SK-N-SH (cell line): ENCODE measurements around the gene ALDH9A1. TPM values are rescaled to one million over a fixed set of nuclear protein-coding genes. Genes with fewer than 3 reads are reported as not detected.

ENCODE experiments used
- CTCF ChIA-PET: fragments of 300-600, 350-600 bp; formaldehyde crosslinking; extraction: SDS; loops from one replicate; lab custom pipeline; 2021; lab: Yijun Ruan, JAX
- POLR2A ChIA-PET: fragments of 350-600 bp; sonication (Branson Sonifier 250); formaldehyde crosslinking; extraction: SDS; loops from one replicate; lab custom pipeline; 2020; ENCODE audit warnings: antibody characterized with exemption, inconsistent platforms; lab: Yijun Ruan, JAX
- DNase-seq: peaks from one replicate; pipeline ENCODE4 v3.0.0; 2012
- H2AFZ ChIP-seq: fragments of 200-600 bp; sonication (generic); 2 replicates; pipeline ENCODE4 v1.8.1; 2016; ENCODE audit warnings: antibody characterized with exemption, mild to moderate bottlenecking, low read depth
- H3F3A ChIP-seq: fragments of 200-600 bp; sonication (generic); replicated peaks from 2 replicates; pipeline ENCODE3; 2016; ENCODE audit warnings: antibody characterized with exemption, mild to moderate bottlenecking; ENCODE audit not compliant: insufficient read depth
- H3K27ac ChIP-seq, 2 experiments: fragments of 200-500 bp in 1 of 2; fragments of 200-600 bp in 1 of 2; sonication (Bioruptor generic) in 1 of 2; sonication (generic), shearing (Covaris generic) in 1 of 2; 2 replicates each; pipeline versions ENCODE4 v1.5.1 to v1.6.1; 2014 to 2016; ENCODE audit warnings: low read depth in 2 of 2, inconsistent platforms in 1 of 2, low read length in 1 of 2, mild to moderate bottlenecking in 1 of 2, mixed read lengths in 1 of 2
- H3K27me3 ChIP-seq: fragments of 200-600 bp; sonication (generic), shearing (Covaris generic); 2 replicates; pipeline ENCODE4 v1.6.1; 2016; ENCODE audit warnings: mixed run types; ENCODE audit not compliant: insufficient read depth
- H3K36me3 ChIP-seq, 2 experiments: fragments of 200-500 bp in 1 of 2; fragments of 200-600 bp in 1 of 2; sonication (Bioruptor generic) in 1 of 2; sonication (generic) in 1 of 2; replicated peaks in 1 of 2; 2 replicates each; pipeline versions ENCODE3 to v1.5.1; 2014 to 2016; ENCODE audit warnings: low read length in 1 of 2, mild to moderate bottlenecking in 1 of 2; ENCODE audit not compliant: insufficient read depth in 2 of 2, control insufficient read depth in 1 of 2
- H3K4me1 ChIP-seq, 2 experiments: fragments of 200-500 bp in 1 of 2; fragments of 200-600 bp in 1 of 2; sonication (Bioruptor generic) in 1 of 2; sonication (generic), shearing (Covaris generic) in 1 of 2; 2 replicates each; pipeline versions ENCODE4 v1.5.1 to v1.6.1; 2014 to 2016; ENCODE audit warnings: low read depth in 1 of 2, low read length in 1 of 2, mixed run types in 1 of 2; ENCODE audit not compliant: insufficient read depth in 2 of 2, control insufficient read depth in 1 of 2
- H3K4me2 ChIP-seq: fragments of 200-600 bp; sonication (generic), shearing (Covaris generic); 2 replicates; pipeline ENCODE4 v1.6.1; 2017; ENCODE audit warnings: mixed run types
- H3K4me3 ChIP-seq, 2 experiments: fragments of 200-500 bp in 1 of 2; fragments of 200-600 bp in 1 of 2; sonication (Bioruptor generic) in 1 of 2; sonication (generic), shearing (Covaris generic) in 1 of 2; 2 replicates each; pipeline versions ENCODE4 v1.5.1 to v1.8.1; 2014 to 2016; ENCODE audit warnings: low read depth in 2 of 2, inconsistent platforms in 1 of 2, low read length in 1 of 2, mild to moderate bottlenecking in 1 of 2, mixed read lengths in 1 of 2, moderate library complexity in 1 of 2
- H3K79me2 ChIP-seq: fragments of 200-600 bp; sonication (generic); 2 replicates; pipeline ENCODE4 v1.8.1; 2017; ENCODE audit warnings: mild to moderate bottlenecking; ENCODE audit not compliant: insufficient read depth
- H3K9ac ChIP-seq: fragments of 200-600 bp; sonication (generic); 2 replicates; pipeline ENCODE4 v1.6.1; 2017; ENCODE audit warnings: mixed run types
- H3K9me2 ChIP-seq: fragments of 200-600 bp; sonication (generic); 2 replicates; pipeline ENCODE4 v1.6.1; 2017; ENCODE audit warnings: mixed run types
- H3K9me3 ChIP-seq: fragments of 200-600 bp; sonication (generic); 2 replicates; pipeline ENCODE4 v1.6.1; 2017; ENCODE audit warnings: mixed run types, mild to moderate bottlenecking, moderate library complexity
- H4K20me1 ChIP-seq: fragments of 200-600 bp; sonication (generic); 2 replicates; pipeline ENCODE4 v1.6.1; 2017; ENCODE audit warnings: mild to moderate bottlenecking, mixed run types; ENCODE audit not compliant: insufficient read depth
- CHD2 ChIP-seq: fragments of 150-350 bp; IDR thresholded peaks from 2 replicates; pipeline ENCODE4 v1.6.1; 2018; ENCODE audit warnings: low read length; ENCODE audit not compliant: partially characterized antibody
- FOSL2 ChIP-seq: IDR thresholded peaks from 2 replicates; pipeline ENCODE4 v1.4.0; 2012; ENCODE audit warnings: low read depth, mild to moderate bottlenecking, moderate library complexity, borderline replicate concordance
- IRF3 ChIP-seq: fragments of 150-350 bp; IDR thresholded peaks from 2 replicates; pipeline ENCODE4 v1.6.1; 2016; ENCODE audit warnings: mild to moderate bottlenecking, low read depth, low read length
- JUND ChIP-seq: IDR thresholded peaks from 2 replicates; pipeline ENCODE4 v1.4.0; 2012
- MEF2A ChIP-seq: IDR thresholded peaks from 2 replicates; pipeline ENCODE4 v1.4.0; 2012; ENCODE audit warnings: low read depth, borderline replicate concordance
- MXI1 ChIP-seq: IDR thresholded peaks from 2 replicates; pipeline ENCODE4 v1.6.1; 2012; ENCODE audit warnings: mild to moderate bottlenecking, low read depth, low read length, improper control_type of control experiment
- NFIC ChIP-seq: IDR thresholded peaks from 2 replicates; pipeline ENCODE4 v1.4.0; 2012; ENCODE audit warnings: borderline replicate concordance
- NRF1 ChIP-seq: IDR thresholded peaks from 2 replicates; pipeline ENCODE4 v1.6.1; 2012; ENCODE audit warnings: low read depth, mild to moderate bottlenecking, low read length
- PBX3 ChIP-seq: IDR thresholded peaks from 2 replicates; pipeline ENCODE4; 2012
- RCOR1 ChIP-seq: fragments of 150-350 bp; IDR thresholded peaks from 2 replicates; pipeline ENCODE4 v1.6.1; 2017; ENCODE audit warnings: antibody characterized with exemption, low read length
- REST ChIP-seq: IDR thresholded peaks from 2 replicates; pipeline ENCODE4 v1.6.1; 2012; ENCODE audit warnings: mild to moderate bottlenecking, low read depth, low read length, moderate library complexity
- RFX5 ChIP-seq: IDR thresholded peaks from 2 replicates; pipeline ENCODE4 v1.6.1; 2012; ENCODE audit warnings: mild to moderate bottlenecking, improper control_type of control experiment, low read length
- TAF1 ChIP-seq: IDR thresholded peaks from 2 replicates; pipeline ENCODE4 v1.6.1; 2012; ENCODE audit warnings: low read depth, mild to moderate bottlenecking, low read length, moderate library complexity, borderline replicate concordance
- TCF12 ChIP-seq: IDR thresholded peaks from 2 replicates; pipeline ENCODE4 v1.4.0; 2012
- TEAD4 ChIP-seq: IDR thresholded peaks from 2 replicates; pipeline ENCODE4 v1.4.0; 2012; ENCODE audit warnings: mild to moderate bottlenecking, borderline replicate concordance; ENCODE audit not compliant: insufficient read depth
- USF2 ChIP-seq: fragments of 150-350 bp; IDR thresholded peaks from 2 replicates; pipeline ENCODE4 v1.6.1; 2017; ENCODE audit warnings: antibody characterized with exemption, low read length, low read depth, borderline replicate concordance
- WGBS: methylation state at CpG from one replicate; pipeline ENCODE4 v1.1.6; 2017; ENCODE audit warnings: low lambda C conversion rate; 5-methylcytosine and 5-hydroxymethylcytosine counted together
- polyA plus RNA-seq, 3 experiments: library from polyadenylated mRNA; depleted of rRNA; stranded (reverse); fragments of >200 nt; gene quantifications; 2 replicates each; pipeline ENCODE4 v1.2.3, GENCODE V29; 2012

ALDH9A1 gene
- polyA plus RNA-seq, 1 of the 3 experiments (the other 2 are of a cell fraction) = 31.3 TPM

- Histone ChIP-seq H4K20me1 (peaks cover 24% of the 10 kb centered on the region), H2AFZ (no peak overlapping the region), H3K27me3 (no peaks in the 10 kb centered on the region), H3K9me3 (no peaks in the 10 kb centered on the region), H3K27ac (peak overlapping the region in 1 of 2 experiments; percentile 25; a peak in 1 of 4 replicates), H3K79me2 (peaks cover 60% of the 10 kb centered on the region), H3K9ac (no peak overlapping the region), H3K4me1 (peaks cover 9 to 24% of the 10 kb centered on the region in 2 experiments; a peak in 3 of 4 replicates), H3K36me3 (peaks cover 12 to 18% of the 10 kb centered on the region in 2 experiments), H3F3A (peaks cover 11% of the 10 kb centered on the region), H3K4me2 (0 out of 2 replicates have a peak overlapping the region, but pooled peaks have one; percentile 6), H3K4me3 (no peak overlapping the region), H3K9me2 (no peaks in the 10 kb centered on the region)
- peak; percentile 34; the same call in 1 of the 2 replicates for TF ChIP-seq TCF12
- no peak for TF ChIP-seq TAF1
- TF ChIP-seq TEAD4 = no peak
- 0 out of 2 replicates have a peak, but pooled peaks have one; percentile 6 for TF ChIP-seq JUND
- peak; percentile 34; the same call in 1 of the 2 replicates for TF ChIP-seq FOSL2
- POLR2A ChIA-PET = no interaction called here
- CTCF ChIA-PET = no interaction called here
- WGBS = 56% methylated on average over 3 of the region's 3 CpGs
- DNase-seq = no peak
These were observed 64.7 kb downstream of the ALDH9A1 start for GRCh38 chr1:165633614-165634013.

GRCh38 chr1:165632491-165632890 is 65.9 kb downstream of the ALDH9A1 start:
- Histone ChIP-seq H3K4me1 (peaks cover 9 to 24% of the 10 kb centered on the region in 2 experiments; a peak in 3 of 4 replicates), H3K27ac (peak overlapping the region; percentile 11 to 80; a peak in 3 of 4 replicates), H3K4me3 (peak overlapping the region; percentile 77 to 99; a peak in 3 of 4 replicates), H4K20me1 (peaks cover 24% of the 10 kb centered on the region), H3K79me2 (peaks cover 49% of the 10 kb centered on the region), H2AFZ (no peak overlapping the region), H3K9me2 (no peaks in the 10 kb centered on the region), H3F3A (peaks cover 11% of the 10 kb centered on the region), H3K27me3 (no peaks in the 10 kb centered on the region), H3K9me3 (no peaks in the 10 kb centered on the region), H3K4me2 (peak overlapping the region; percentile 79), H3K9ac (peak overlapping the region; percentile 69), H3K36me3 (peaks cover 12 to 18% of the 10 kb centered on the region in 2 experiments)
- ChIA-PET POLR2A (interaction anchor here (0.9 kb wide), 1 partner anchor 234 kb away, joined by 4 read pairs; no protein-coding TSS in a partner anchor), CTCF (interaction anchor here (0.8 to 1.5 kb wide), 3 partner anchors 13 to 281 kb away, joined by 3 to 5 read pairs (median 3); no protein-coding TSS in a partner anchor)
- no peak for DNase-seq
- TF ChIP-seq MEF2A (peak; percentile 2; the same call in 1 of the 2 replicates), RFX5 (no peak)
- WGBS = 77% methylated on average over 7 of the region's 7 CpGs

- peak overlapping the region; percentile 83 for H2AFZ ChIP-seq
- peak overlapping the region; percentile 69 for H3K9ac ChIP-seq
- no peak for DNase-seq
- no peaks in the 10 kb centered on the region for H3K9me3 ChIP-seq
- 35% methylated on average over 5 of the region's 5 CpGs for WGBS
- peaks cover 24% of the 10 kb centered on the region for H4K20me1 ChIP-seq
- H3K4me1 ChIP-seq = peaks cover 9 to 24% of the 10 kb centered on the region in 2 experiments; a peak in 3 of 4 replicates
- H3F3A ChIP-seq = peaks cover 11% of the 10 kb centered on the region
- ChIA-PET CTCF (interaction anchor here (0.8 to 1.5 kb wide), 2 partner anchors 13 to 275 kb away, joined by 3 to 5 read pairs; no protein-coding TSS in a partner anchor), POLR2A (interaction anchor here (0.9 kb wide), 1 partner anchor 234 kb away, joined by 4 read pairs; no protein-coding TSS in a partner anchor)
- H3K79me2 ChIP-seq = peaks cover 45% of the 10 kb centered on the region
- H3K27ac ChIP-seq = peak overlapping the region; percentile 80 to 96
- H3K9me2 ChIP-seq = no peaks in the 10 kb centered on the region
- H3K4me3 ChIP-seq = peak overlapping the region; percentile 77 to 99
- peaks cover 12 to 16% of the 10 kb centered on the region in 2 experiments for H3K36me3 ChIP-seq
- H3K4me2 ChIP-seq = peak overlapping the region; percentile 79
- H3K27me3 ChIP-seq = no peaks in the 10 kb centered on the region
- TF ChIP-seq PBX3 (no peak), NFIC (no peak), TCF12 (no peak), CHD2 (no peak), USF2 (no peak), RCOR1 (no peak), REST (no peak), IRF3 (no peak), NRF1 (no peak), MXI1 (no peak)
These were observed 66.3 kb downstream of the ALDH9A1 start for GRCh38 chr1:165632152-165632469.
